A549 (cell line): Measurements from ENCODE around the gene PIEZO2. TPM values are rescaled to one million over a fixed set of nuclear protein-coding genes. Genes with fewer than 3 reads are reported as not detected.
A peak's percentile ranks its signal among the peaks of the same experiment; 100 is the strongest.

Experiments used
- ATAC-seq, 2 experiments: fragments of 200-7000 bp in 1 of 2; fragments of >200 bp in 1 of 2; cut with Nextera tagmentation in 1 of 2; cut with Tn5 transposase in 1 of 2; 3 replicates each; pipeline versions ENCODE4 v1.8.0 to v1.9.1; 2018 to 2020; ENCODE audit warnings: mild to moderate bottlenecking in 1 of 2, moderate library complexity in 1 of 2
- CTCF ChIA-PET: fragments of 300-600 bp; sonication (Branson Sonifier 250); formaldehyde crosslinking; extraction: SDS; loops from one replicate; lab custom pipeline; 2021; ENCODE audit warnings: antibody characterized with exemption, inconsistent platforms; lab: Yijun Ruan, JAX
- POLR2A ChIA-PET: fragments of 350-600 bp; formaldehyde crosslinking; extraction: SDS; loops from one replicate; lab custom pipeline; 2021; ENCODE audit warnings: antibody characterized with exemption, inconsistent platforms; lab: Yijun Ruan, JAX
- DNase-seq, 2 experiments: peaks; one replicate each; pipeline versions ENCODE4 v3.0.0 to v3.0.0-alpha.2; 2011 to 2016; ENCODE audit warnings: low read depth in 1 of 2, low spot score in 1 of 2
- FAIRE-seq: peaks from 2 replicates; lab custom pipeline; 2011; peaks lifted over from hg19 to GRCh38; lab: Jason Lieb, UNC
- H3K27ac ChIP-seq, 2 experiments: fragments of >200 bp; sonication (Bioruptor Twin); formaldehyde crosslinking; 3 replicates each; pipeline ENCODE4 v1.5.1; 2016 to 2017
- H3K4me1 ChIP-seq: fragments of >200 bp; sonication (Bioruptor Twin); formaldehyde crosslinking; 3 replicates; pipeline ENCODE4 v1.6.1; 2016
- H3K4me2 ChIP-seq: fragments of >200 bp; sonication (Bioruptor Twin); formaldehyde crosslinking; 3 replicates; pipeline ENCODE4 v1.6.1; 2016
- H3K4me3 ChIP-seq: fragments of >200 bp; sonication (Bioruptor Twin); formaldehyde crosslinking; 3 replicates; pipeline ENCODE4 v1.5.1; 2016
- H3K9me3 ChIP-seq: fragments of >200 bp; sonication (Bioruptor Twin); formaldehyde crosslinking; 3 replicates; pipeline ENCODE4 v1.6.1; 2016
- ATOH8 ChIP-seq: fragments of 250-450 bp; sonication (Bioruptor Pico); IDR thresholded peaks from 2 replicates; pipeline ENCODE4 v1.5.0; 2020; ENCODE audit warnings: low read depth, mild to moderate bottlenecking, moderate library complexity
- BCL3 ChIP-seq: fragments of >200 bp; sonication (Bioruptor Twin); formaldehyde crosslinking; IDR thresholded peaks from 3 replicates; pipeline ENCODE4 v1.6.1; 2016
- BHLHE40 ChIP-seq: IDR thresholded peaks from 2 replicates; pipeline ENCODE4 v1.6.1; 2012; ENCODE audit warnings: low read depth, low read length, inconsistent platforms
- CHD2 ChIP-seq: fragments of 150-350 bp; IDR thresholded peaks from 2 replicates; pipeline ENCODE4 v1.6.1; 2014; ENCODE audit warnings: low read length; ENCODE audit not compliant: partially characterized antibody
- E2F6 ChIP-seq: IDR thresholded peaks from 2 replicates; pipeline ENCODE4 v1.6.1; 2012; ENCODE audit warnings: low read depth, borderline replicate concordance
- EHF ChIP-seq: fragments of 250-450 bp; sonication (Bioruptor Pico); IDR thresholded peaks from 2 replicates; pipeline ENCODE4 v1.5.0; 2020; ENCODE audit warnings: mild to moderate bottlenecking
- EP300 ChIP-seq, 2 experiments: fragments of >200 bp; sonication (Bioruptor Twin); formaldehyde crosslinking; IDR thresholded peaks; 2 replicates in 1 of 2; 3 replicates in 1 of 2; pipeline ENCODE4 v1.6.1; 2016 to 2017
- ESRRA ChIP-seq: fragments of 150-350 bp; IDR thresholded peaks from 2 replicates; pipeline ENCODE4 v1.6.1; 2014; ENCODE audit warnings: mild to moderate bottlenecking, low read length, borderline replicate concordance
- FOSB ChIP-seq: fragments of 250-450 bp; sonication (Bioruptor Pico); IDR thresholded peaks from 2 replicates; pipeline ENCODE4 v1.5.0; 2020; ENCODE audit warnings: mild to moderate bottlenecking, moderate library complexity
- FOXS1 ChIP-seq: fragments of 250-450 bp; sonication (Bioruptor Pico); IDR thresholded peaks from 2 replicates; pipeline ENCODE4 v1.5.0; 2020; ENCODE audit warnings: mild to moderate bottlenecking, moderate library complexity
- GATA3 ChIP-seq: IDR thresholded peaks from 2 replicates; pipeline ENCODE4 v1.6.1; 2012; ENCODE audit warnings: borderline replicate concordance
- HDAC2 ChIP-seq: fragments of 200-600 bp; sonication (generic); IDR thresholded peaks from 2 replicates; pipeline ENCODE4 v1.6.1; 2016
- HEYL ChIP-seq: fragments of 250-450 bp; sonication (Bioruptor Pico); IDR thresholded peaks from 2 replicates; pipeline ENCODE4 v1.8.0; 2021; ENCODE audit warnings: mild to moderate bottlenecking, moderate library complexity
- HOXA7 ChIP-seq: fragments of 250-450 bp; sonication (Bioruptor Pico); IDR thresholded peaks from 2 replicates; pipeline ENCODE4 v1.5.0; 2020; ENCODE audit warnings: mild to moderate bottlenecking, moderate library complexity
- HOXB5 ChIP-seq: fragments of 250-450 bp; sonication (Bioruptor Pico); IDR thresholded peaks from 2 replicates; pipeline ENCODE4 v1.5.0; 2020; ENCODE audit warnings: mild to moderate bottlenecking, moderate library complexity
- JUNB ChIP-seq: fragments of >200 bp; sonication (Bioruptor Twin); formaldehyde crosslinking; IDR thresholded peaks from 2 replicates; pipeline ENCODE4 v1.6.1; 2016
- KDM5A ChIP-seq: fragments of 200-600 bp; sonication (generic); IDR thresholded peaks from 2 replicates; pipeline ENCODE4 v1.6.1; 2016; ENCODE audit warnings: antibody characterized with exemption, mild to moderate bottlenecking
- MAX ChIP-seq: IDR thresholded peaks from 2 replicates; pipeline ENCODE4 v1.6.1; 2012
- NPAS2 ChIP-seq: fragments of 250-450 bp; sonication (Bioruptor Pico); IDR thresholded peaks from 2 replicates; pipeline ENCODE4 v1.8.0; 2022; ENCODE audit warnings: mild to moderate bottlenecking, moderate library complexity, borderline replicate concordance
- RAD21 ChIP-seq, 2 experiments: fragments of >200 bp in 1 of 2; sonication (Bioruptor Twin) in 1 of 2; formaldehyde crosslinking in 1 of 2; IDR thresholded peaks in 1 of 2; conservative IDR thresholded peaks in 1 of 2; 2 replicates in 1 of 2; 3 replicates in 1 of 2; pipeline ENCODE4 v1.6.1; 2012 to 2018; ENCODE audit warnings: inconsistent platforms in 1 of 2
- RCOR1 ChIP-seq: fragments of 150-350 bp; IDR thresholded peaks from 2 replicates; pipeline ENCODE4 v1.6.1; 2014; ENCODE audit warnings: antibody characterized with exemption, low read length, low read depth
- REST ChIP-seq: fragments of 200-600 bp; sonication (generic); IDR thresholded peaks from 2 replicates; pipeline ENCODE4 v1.6.1; 2016; ENCODE audit warnings: antibody characterized with exemption, mild to moderate bottlenecking, moderate library complexity
- RFX5 ChIP-seq: fragments of 450-650 bp; IDR thresholded peaks from 2 replicates; pipeline ENCODE4 v1.7.1; 2014; ENCODE audit warnings: antibody characterized with exemption, mild to moderate bottlenecking, moderate library complexity
- RNF2 ChIP-seq: fragments of 200-600 bp; sonication (generic); IDR thresholded peaks from 2 replicates; pipeline ENCODE4 v1.6.1; 2016; ENCODE audit warnings: low read depth, mild to moderate bottlenecking, antibody characterized with exemption, moderate library complexity, borderline replicate concordance
- SMC3 ChIP-seq: fragments of >200 bp; sonication (Bioruptor Twin); formaldehyde crosslinking; IDR thresholded peaks from 3 replicates; pipeline ENCODE4 v1.6.1; 2018; ENCODE audit warnings: inconsistent platforms
- TFCP2L1 ChIP-seq: fragments of 250-450 bp; sonication (Bioruptor Pico); IDR thresholded peaks from 2 replicates; pipeline ENCODE4 v1.5.0; 2021; ENCODE audit warnings: mild to moderate bottlenecking
- TP53 ChIP-seq: fragments of 250-450 bp; sonication (Bioruptor Pico); IDR thresholded peaks from 2 replicates; pipeline ENCODE4 v1.5.0; 2021; ENCODE audit warnings: mild to moderate bottlenecking, moderate library complexity
- ZFP36 ChIP-seq: fragments of 450-650 bp; IDR thresholded peaks from 2 replicates; pipeline ENCODE4 v1.6.1; 2014; ENCODE audit warnings: borderline replicate concordance; ENCODE audit not compliant: partially characterized antibody
- WGBS: methylation state at CpG from one replicate; pipeline ENCODE4 v1.1.6; 2017; ENCODE audit errors: missing lambda C conversion rate; 5-methylcytosine and 5-hydroxymethylcytosine counted together
- polyA plus RNA-seq, 4 experiments: library from polyadenylated mRNA; depleted of rRNA in 3 of 4; stranded (reverse); fragments of >200 nt; fragmentation: RNase III in 1 of 4; extraction: RNeasy Plus Mini Kit Qiagen cat#74134 plus additional on column Dnase treatment in 1 of 4; gene quantifications; 2 replicates in 3 of 4; 3 replicates in 1 of 4; pipeline ENCODE4 v1.2.3, GENCODE V29; 2011 to 2017

PIEZO2 gene
- polyA plus RNA-seq, 2 of the 4 experiments (the other 2 are of a cell fraction), result 0.80 to 1.6 TPM

GRCh38 chr18:11147371-11147951, 1.9 kb downstream of the PIEZO2 start:
- DNase-seq (no peak), ATAC-seq (no peak)
- H3K4me3 ChIP-seq, result no peak overlapping the region
- POLR2A ChIA-PET, result no interaction called here
- 52% methylated on average over 18 of the region's 23 CpGs for WGBS
- TF ChIP-seq ATOH8 (CRISPR knock-in tag) (no peak), GATA3 (no peak), EP300 (IDR thresholded peaks at IDR 0.05) (no peak), HOXB5 (CRISPR knock-in tag) (no peak), REST (no peak), EHF (CRISPR knock-in tag) (no peak), RNF2 (no peak), ZFP36 (no peak), E2F6 (no peak), BHLHE40 (no peak), RFX5 (no peak), JUNB (no peak), ESRRA (no peak)
- TF ChIP-seq, all 56 proteins: peak for 0
- Histone ChIP-seq H3K9me3 (no peaks in the 10 kb centered on the region), H3K4me2 (peak overlapping the region; percentile 23; the same call in 1 of the 3 replicates), H3K4me1 (0 out of 3 replicates have a peak, but pooled peaks cover 5% of the 10 kb centered on the region), H3K27ac (no peak overlapping the region)
- CTCF ChIA-PET, result no interaction called here
- no peak for FAIRE-seq

GRCh38 chr18:11146947-11147345, 2.4 kb downstream of the PIEZO2 start:
- no peak overlapping the region for H3K27ac ChIP-seq
- TF ChIP-seq KDM5A (no peak), HEYL (no peak), FOSB (CRISPR knock-in tag) (no peak), MAX (no peak), SMC3 (no peak), HOXA7 (CRISPR knock-in tag) (no peak), BHLHE40 (no peak), E2F6 (no peak), RCOR1 (no peak), CHD2 (no peak), RNF2 (no peak), NPAS2 (no peak), BCL3 (no peak), RAD21 (conservative IDR thresholded peaks at IDR 0.05 in 1 of 2, IDR thresholded peaks at IDR 0.05 in 1 of 2) (no peak), TFCP2L1 (CRISPR knock-in tag) (no peak), TP53 (CRISPR knock-in tag) (no peak), FOXS1 (CRISPR knock-in tag) (no peak), HDAC2 (no peak)
- FAIRE-seq (no peak), DNase-seq (no peak), ATAC-seq (no peak)
- H3K4me3 ChIP-seq, result no peak overlapping the region
- ChIA-PET POLR2A (no interaction called here), CTCF (interaction anchor here (1.1 kb wide), 1 partner anchor 15 kb away, joined by 3 read pairs; no protein-coding TSS in a partner anchor)
- whole genome bisulfite sequencing, result 60% methylated on average over 14 of the region's 15 CpGs
- H3K4me1 ChIP-seq, result 0 out of 3 replicates have a peak, but pooled peaks cover 5% of the 10 kb centered on the region
- no peak overlapping the region for H3K4me2 ChIP-seq
- H3K9me3 ChIP-seq, result no peaks in the 10 kb centered on the region
